ENCODE results near the gene ARPC2.

DNA sequence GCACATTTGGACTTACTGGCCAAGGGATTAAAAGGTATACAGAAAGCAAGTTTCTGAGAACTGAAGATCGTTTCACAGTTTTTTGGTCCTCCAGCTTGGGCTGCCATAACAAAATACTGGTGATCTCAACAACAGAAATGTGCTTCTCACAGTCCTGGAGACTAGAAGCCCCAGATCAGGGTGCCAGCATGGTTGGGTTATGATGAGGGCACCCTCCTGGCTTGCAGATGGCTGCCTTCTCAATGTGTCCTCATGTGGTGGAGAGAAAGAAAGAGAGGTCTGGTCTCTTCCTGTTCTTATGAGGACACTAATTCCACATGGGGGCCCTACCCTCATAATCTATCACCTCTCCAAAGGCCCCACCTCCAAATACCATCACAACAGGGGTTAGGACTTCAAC, 30.1 kb upstream of the ARPC2 start:
- TF ChIP-seq POLR2A (IDR thresholded peaks at IDR 0.05; ENCODE audit: low read depth, low read length): no peak
- TF ChIP-seq POLR2AphosphoS5 (IDR thresholded peaks at IDR 0.05; ENCODE audit: low read depth, low read length): no peak
- TF ChIP-seq TAF1 (IDR thresholded peaks at IDR 0.05; ENCODE audit: borderline replicate concordance, low read depth, low read length): no peak
